Measurements from ENCODE around the gene HS6ST2. TPM values are rescaled to one million over a fixed set of nuclear protein-coding genes. Genes with fewer than 3 reads are reported as not detected.
A peak's percentile ranks its signal among the peaks of the same experiment; 100 is the strongest.

Gene HS6ST2
- total RNA-seq, 1 experiment from 2014 or later = 3.9 TPM

DNA sequence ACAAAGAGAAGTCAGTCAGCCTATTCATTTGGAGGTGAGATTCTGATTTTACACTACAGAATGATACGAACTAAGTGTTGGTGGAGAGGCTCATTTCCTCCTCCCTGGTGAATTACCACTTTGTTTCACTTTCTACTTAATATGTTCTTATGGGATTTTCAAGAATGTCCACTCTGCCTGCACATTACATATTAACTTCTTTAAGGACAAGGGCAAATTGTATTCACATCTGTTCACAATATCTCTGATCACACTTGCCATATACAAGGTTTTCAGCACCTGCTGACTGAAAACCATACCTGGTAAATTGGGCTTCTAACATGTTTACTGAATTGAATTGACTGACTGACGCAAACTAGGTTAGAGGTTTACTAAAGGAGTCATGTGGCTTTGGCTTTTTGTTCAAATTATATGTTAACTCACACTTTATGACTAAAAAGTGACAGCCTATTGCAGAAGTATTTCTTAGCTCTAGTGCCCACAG, 281.2 kb downstream of the HS6ST2 start:
- no peak for DNase-seq (ENCODE audit: low spot score)

DNA sequence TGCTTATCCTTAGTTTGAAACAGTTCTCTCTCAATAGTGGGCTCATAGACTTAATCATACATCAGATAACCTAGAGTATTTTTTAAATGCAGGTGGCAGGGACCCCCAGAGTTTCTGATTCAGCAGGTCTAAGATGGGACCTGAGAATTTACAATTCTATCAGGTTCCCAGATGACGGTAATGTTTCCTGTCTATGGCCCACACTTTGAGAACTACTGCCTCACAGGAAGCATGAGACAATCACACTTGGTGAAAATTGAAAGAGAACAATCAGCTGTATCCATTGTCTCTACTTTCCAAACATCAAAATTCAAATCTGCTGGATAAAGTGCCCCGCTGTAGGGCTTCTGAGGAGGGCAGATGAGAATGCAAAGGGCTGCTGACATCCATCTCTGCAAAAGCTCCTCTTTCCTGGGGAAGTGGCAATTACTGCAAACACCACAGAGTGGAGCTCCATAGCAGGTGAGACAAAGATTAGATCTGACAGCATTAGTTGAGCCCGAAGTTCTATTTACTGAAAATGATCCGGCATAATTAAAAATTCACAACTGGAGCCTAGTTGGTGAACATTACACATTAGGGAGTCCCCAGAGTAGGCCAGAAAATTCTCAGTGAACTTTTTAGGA, 281.8 kb downstream of the HS6ST2 start:
- no peak for DNase-seq (ENCODE audit: low spot score)

DNA sequence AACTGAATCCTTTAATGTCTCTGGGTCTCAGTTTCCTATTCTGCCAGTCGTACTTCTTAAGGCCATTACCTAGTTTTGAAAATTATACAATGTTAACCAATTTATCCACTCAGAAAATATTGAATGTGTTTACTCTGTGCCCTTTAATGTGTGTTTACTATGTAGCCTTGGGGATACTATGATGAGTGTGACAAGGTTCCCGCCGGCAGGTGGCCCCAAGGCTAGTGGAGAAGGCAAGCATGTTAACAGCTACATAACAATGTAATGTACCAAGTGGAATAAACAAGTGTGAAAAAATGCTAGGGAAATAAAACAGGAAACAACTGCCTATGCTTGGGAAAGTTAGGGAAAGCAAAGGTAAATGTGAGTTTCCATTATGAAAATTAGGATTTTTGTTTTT, 282.3 kb downstream of the HS6ST2 start:
- no peak for DNase-seq (ENCODE audit: low spot score)

DNA sequence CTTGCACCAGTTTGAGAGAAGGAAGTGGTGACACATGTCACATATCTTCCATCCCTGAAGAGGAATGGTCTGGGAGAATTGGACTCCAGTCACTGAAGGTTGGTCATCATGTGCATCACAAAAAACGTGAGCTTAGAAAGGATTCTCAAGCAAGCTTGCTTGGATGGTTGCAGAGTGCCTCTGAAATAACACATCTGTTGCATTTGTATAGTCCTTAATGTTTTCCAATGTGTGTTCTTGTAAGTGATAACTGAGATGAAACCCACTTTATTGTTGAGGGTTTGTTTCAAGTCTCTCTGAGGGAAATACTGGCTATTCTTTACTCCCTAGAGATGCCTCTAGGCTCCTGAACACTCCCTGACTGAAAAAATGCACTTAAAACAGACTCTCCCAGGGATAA, 285.1 kb downstream of the HS6ST2 start:
- no peak for DNase-seq (ENCODE audit: low spot score)

DNA sequence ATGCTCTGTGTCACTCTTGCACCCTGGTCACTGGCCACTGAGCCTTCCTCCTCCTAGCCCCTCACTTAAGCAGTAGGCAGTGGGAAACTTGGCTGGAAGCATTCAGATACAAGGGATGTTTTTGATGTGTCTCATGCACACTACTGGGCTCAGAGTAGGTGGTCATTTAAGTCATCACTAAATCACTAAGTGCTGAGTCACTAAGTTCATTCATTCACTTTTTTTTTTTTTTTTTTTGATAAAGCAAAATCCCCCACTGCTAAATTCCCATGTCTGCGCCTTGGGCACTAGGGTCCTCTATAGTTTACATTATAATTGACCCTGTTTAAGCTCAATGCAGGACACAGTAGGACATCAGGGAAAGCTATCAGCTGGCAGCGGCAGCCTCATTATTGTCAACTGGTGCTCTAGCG, 287.2 kb downstream of the HS6ST2 start:
- DNase-seq (ENCODE audit: low spot score) = no peak

DNA sequence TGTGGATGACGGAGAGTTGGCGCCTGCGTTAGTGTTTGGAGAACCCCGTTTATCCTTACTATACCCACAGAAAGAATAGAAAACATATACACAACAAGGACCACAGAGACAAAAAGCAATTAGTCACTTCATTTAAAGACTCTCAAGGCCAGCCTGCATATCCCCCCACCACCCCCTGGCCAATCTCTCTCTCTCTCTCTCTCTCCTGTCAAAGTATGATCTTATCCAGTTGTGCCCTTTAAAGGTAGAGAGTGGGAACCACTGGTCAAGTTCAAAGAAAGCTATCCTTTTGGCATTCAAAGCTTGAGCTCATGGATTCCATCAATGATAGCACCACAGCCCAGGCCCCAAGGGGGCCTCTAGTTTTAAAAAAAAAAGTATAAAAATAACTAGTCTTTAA, 289.3 kb downstream of the HS6ST2 start:
- no peak for DNase-seq (ENCODE audit: low spot score)

DNA sequence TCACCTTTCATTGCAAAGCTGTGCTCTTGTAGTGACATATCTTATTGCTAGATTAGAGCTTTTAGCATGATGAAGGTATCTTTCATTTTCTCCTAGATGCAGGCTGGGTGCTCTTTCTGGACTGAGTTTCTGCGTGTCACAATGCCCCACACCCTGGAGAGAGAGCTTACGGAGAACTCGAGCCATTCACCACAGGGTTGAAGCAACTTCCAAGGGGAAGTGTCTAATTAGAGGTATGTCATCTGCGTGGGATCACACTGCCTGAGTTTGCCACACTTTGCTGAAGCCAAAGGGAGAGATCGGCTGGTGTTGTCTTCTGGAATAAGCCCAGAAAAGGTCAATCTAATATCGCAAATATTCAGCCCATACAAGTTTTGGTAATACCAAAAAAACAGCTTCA, 290.3 kb downstream of the HS6ST2 start:
- DNase-seq (ENCODE audit: low spot score) = no peak

DNA sequence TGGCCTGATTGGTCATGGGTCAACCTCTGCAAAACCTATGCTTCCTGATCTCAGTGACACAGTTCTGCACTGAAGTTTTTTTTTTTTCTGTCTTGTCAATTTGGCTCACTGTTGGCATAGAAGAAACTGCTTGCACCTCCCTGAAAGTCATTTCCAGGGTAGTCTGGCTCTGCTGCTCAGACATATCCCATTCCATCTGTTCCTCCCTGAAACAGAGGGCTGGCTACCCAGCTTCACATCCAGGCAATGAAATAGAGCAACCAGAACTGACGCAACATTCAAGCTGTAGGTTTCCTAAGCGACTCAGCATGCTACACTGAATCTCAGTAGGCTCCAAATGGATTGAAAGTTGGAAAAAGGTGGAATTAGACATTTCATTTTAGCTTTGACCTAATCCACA, 292.8 kb downstream of the HS6ST2 start:
- no peak for DNase-seq (ENCODE audit: low spot score)

DNA sequence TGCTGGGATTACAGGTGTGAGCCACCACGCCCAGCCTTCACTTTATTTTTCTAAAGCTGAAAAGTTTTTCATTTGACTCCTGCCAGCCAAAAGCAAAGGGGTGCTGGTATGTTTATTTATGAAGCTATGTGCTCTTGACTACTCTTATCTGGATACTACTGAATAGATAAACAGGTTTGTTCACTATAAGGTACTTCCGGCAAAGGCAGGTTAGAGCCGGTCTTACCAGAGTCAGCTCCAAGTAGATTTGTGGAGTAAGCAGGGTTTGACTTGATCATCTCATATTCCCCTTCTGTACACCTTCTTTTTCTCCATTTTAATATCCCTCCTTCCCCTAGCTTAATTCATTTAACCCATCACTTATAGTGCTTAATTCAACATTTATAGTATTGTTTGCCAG, 294.2 kb downstream of the HS6ST2 start:
- no peak for DNase-seq (ENCODE audit: low spot score)

DNA sequence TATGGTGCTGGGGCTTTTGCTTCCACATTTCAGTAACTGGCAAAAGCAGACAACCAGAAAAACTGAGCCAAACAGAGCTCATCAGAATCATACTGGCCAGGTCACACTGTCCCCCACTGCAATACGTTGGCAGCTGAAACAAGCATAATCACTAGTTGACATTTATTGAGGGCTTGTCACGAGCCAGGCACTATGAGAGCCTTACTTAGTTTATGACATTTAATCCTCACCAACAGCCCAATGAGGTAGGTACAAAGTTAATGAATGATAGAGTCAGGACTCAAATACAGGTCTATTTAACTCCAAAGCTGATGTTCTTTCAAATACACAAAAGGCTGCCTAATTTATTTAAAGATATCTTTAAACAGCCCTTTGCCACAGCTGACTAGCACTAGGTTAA, 295.6 kb downstream of the HS6ST2 start:
- no peak for DNase-seq (ENCODE audit: low spot score)

DNA sequence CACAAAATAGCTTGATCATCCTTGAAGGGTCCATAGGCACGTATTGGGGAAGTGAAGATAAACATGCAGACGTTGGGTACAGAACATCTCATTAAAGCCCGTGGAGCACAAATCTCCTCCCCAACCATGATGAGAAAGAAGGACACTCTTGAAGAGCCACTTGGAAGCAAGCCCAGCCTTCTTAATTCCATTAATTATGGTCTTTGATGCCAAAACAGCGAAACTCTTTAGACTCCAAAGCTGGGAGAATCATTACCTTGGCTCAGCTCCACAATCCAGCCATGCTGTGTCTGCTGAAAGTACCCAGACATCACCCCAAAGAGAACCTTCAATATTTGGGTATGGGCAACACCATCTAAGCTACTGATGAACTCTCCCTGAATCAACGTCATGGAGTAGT, 300.6 kb downstream of the HS6ST2 start:
- no peak for DNase-seq (ENCODE audit: low spot score)

DNA sequence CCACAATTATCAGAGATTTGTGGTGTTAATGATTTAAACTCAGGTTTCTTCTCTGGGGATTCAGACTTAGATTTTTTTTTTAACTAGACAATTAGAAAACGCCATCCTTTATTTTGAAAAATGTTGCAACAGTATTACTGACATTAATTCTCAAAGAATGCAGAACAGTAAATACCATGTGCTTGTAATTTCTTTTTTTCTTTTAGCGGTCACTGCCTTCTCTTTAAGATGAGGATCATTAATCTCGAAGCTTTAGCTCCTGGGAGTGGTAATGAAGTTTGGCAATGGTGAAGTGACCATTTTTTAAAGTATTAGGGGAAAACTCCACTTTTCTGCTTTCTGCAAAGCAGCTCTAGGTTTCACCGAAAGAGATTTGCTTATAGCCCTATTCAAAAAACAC, 305.6 kb downstream of the HS6ST2 start:
- DNase-seq (ENCODE audit: low spot score) = no peak

DNA sequence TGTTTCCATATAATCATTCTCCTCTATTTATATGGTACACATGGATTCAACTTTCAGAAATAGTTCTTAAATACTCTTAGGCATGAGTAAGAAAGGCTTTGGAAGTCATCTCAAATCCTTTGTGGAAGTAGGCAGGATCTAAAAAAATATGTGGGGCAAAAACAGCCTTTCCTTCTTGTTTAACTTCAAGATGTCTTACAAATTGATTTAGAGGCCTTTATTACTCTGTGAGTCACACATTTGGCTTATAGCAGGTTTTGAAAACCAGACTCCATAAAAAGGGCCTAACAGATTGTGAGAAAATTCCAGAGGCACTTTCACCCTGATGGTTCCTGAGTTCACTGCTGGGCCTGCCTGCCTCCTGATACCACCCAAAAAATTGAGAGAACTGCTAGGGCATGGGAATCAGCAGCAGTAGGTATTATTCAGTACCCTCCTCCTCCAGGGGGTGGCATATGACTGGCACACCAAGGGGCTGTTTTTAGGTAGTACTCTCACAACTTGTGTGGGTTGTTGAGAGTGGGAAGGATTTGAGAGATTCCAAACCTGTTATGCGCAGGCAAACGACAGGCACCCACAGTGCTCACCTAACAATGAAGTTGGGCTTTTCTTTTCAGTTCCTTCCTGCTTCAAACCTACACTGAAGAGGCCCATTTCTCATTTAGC, 306.9 kb downstream of the HS6ST2 start:
- DNase-seq (ENCODE audit: low spot score) = no peak

DNA sequence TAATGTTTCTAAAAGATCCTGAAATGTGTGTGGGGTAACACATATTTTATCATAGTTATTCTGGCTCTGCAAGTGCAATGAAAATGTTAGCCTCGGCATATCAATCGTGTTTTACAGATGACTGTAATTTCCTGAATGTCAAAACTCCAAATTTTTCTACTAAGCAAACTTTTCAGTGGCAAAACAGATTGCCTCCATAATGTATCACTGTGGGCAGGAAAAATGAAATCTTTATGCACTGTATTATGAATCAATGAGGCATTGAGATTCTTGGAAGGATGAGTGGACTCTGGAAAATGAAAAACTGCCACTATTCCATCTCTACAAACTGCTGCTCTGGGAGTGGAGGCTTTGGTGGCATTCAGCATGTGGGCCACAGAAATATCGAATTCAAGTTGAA, 309.5 kb downstream of the HS6ST2 start:
- no peak for DNase-seq (ENCODE audit: low spot score)

DNA sequence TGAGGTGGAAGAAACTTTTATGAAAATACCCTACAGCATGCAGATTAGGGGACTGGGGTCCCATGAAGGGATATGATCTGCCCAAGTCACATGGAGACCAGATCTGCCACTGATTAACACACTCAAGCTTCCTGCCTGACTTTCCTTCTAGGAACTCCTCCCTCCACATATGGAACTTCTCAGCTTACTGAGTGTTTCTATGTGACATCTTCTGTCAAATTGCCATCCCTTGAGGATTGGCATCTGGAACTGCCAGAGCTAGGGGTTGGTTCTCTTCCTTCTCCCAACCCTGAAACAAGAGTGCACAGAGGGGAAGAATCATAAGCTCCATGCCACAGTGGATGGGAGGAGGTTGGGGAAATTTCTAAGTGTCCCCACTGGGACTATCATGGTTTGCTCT, 319.0 kb downstream of the HS6ST2 start:
- no peak for DNase-seq (ENCODE audit: low spot score)

DNA sequence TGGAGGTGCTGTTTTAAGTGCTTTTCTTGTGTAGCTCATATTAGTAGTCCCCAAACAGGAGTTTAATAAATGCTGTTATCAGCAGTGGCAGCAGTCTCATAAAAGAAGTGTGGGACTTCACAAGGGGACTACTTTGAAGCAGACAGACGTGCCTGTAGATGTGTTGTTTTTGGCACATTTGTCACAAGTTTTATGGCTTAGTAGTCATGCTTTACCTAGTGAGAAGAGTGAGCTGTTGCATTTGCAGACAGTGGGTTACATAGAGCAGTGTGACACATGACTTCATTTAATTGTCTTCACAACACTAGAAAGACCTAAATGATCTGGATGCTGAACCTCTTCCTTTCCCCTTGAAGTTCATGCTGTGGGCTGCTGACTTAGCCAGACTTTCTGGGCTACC, 320.1 kb downstream of the HS6ST2 start:
- no peak for DNase-seq (ENCODE audit: low spot score)

DNA sequence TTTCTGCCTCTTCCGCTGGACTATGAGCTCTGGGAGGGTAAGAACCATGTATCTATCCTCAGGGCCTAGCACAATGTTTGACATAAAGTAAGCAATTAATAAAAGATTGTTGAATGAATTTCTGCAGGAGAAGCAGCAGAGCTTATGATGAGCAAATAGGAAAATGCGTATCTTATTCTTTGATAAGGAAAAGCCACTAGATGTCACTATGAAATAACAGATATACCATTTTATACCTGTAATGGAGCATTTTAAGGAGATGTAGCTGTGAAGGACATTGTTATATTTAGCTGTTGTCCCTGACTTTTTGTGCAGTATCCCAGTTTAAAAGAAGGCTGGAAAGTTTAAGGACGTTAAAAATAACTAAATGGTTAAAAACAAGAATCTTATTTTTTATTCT, 322.3 kb downstream of the HS6ST2 start:
- peak; percentile 6 for DNase-seq (ENCODE audit: low spot score)

DNA sequence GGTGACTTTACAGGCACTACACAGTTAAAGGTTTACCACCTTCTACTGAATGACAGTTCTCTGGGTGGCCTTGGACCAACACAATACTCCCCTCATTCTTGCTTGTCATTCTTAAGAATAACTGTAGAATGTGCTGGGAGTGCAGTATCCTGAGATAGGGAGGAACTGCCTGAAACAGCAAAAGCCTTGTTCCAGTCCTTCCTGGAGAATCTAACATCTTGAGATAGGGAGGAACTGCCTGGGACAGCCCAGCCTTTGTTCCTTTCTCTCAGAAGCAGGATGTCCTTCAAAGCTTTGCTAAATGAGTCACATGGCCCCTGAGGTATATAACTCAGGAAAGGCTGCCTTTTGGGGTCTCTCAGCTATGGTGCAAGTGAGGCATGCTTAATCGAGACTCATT, 323.9 kb downstream of the HS6ST2 start:
- DNase-seq (ENCODE audit: low spot score) = no peak

DNA sequence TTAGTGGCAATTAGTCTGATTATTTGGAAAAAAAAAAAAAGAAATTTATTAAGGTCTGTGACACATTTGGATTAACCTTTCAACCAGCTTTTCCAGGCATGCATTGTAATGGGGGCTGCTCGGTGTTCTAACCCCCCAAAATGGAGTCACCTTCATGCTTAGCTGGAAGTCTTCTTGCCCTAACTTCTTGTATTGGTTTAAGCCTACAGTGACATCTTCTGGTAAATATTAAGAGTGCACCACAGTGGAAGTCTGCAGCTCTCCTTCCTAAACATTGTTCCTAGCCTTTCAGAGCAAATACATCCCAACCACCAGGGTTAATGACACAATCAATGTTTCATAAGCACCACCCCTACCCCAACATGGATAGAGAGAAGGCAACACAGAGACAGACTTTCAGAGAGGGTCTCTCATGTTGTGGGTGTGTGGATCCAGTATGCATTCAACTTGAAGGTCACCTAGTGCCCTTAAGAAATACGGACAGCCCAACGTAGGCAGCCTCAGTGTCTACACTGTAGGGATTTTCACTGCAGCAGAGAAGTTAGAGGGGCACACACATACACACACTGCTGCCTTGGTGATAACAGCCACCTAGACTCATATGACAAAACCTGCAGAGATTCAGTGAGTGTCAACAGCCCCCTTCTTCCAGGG, 326.7 kb downstream of the HS6ST2 start:
- peak; percentile 39 for DNase-seq (ENCODE audit: low spot score)

DNA sequence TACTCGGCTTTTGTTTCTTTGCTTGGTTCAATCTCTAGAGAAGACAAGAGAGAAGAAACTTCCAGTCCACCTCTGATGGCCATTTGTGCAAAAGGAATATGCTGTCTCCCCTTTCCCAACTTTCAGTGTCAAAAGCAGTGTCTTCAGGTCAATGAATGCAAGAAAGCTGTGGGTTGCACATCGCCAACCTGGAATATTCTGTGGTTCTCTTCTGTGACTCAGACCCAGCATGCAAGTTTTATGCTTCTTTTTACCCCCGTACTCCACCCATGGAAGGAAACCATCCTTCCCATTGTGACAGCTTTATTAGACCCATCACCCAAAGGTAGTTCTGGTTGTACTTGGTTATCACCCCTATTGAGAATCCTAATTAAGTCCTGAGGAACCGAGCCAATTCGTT, 334.0 kb downstream of the HS6ST2 start:
- DNase-seq (ENCODE audit: low spot score) = no peak

DNA sequence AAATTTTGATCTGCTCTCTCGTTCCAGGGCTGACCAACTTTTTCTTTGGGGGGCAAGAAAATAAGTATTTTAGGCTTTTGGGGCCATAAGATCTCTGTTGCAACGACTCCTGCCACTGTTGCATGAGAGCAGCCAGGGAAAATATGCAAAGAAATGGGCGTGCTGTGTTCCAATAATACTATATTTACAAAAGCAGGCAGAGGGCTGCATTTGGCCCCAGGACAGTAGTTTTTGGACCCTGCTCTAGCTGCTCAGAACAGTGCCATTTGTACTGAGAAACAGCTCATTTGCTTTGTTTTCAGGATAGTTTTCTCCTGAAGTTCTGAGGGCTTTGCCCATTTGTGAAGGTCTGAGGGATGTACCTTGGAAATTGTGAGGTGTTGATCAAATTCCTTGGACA, 334.5 kb downstream of the HS6ST2 start:
- DNase-seq (ENCODE audit: low spot score) = no peak

DNA sequence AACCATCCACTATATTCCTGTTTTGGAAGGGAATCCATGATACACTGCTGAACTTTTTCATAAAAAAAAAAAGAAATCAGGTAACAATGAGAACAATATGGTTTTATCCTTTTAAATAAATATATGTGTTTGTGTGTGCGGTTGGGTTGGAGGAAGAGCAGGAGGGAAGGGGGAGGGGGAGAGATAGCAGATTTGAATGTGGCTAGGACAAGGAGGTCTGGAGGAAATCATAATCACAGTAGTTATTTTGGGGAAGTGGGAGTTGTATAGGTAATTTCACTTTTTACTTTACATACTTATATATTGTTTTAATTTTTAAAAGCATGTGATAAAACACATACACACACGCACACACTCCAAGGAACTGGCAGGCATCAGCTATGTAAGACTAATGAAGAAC, 335.1 kb downstream of the HS6ST2 start:
- no peak for DNase-seq (ENCODE audit: low spot score)

DNA sequence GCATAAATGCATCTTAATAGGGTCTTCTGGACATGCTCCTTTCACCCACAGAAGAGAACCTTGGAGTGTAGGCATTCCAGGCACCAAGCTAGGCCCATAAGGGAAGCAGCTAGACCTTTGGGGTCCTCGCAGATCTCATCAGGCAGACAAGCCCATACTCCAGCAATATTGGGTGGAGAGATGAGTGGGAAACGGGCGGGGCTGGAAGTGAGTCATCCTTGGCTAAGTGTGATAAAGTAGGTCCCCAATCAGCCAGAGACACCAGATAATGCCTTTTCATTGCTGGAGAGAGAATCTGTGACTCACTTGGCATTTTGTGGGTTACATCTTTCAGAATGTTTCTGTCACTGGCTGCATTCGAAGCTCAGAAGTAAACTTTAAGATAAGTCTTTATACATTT, 336.3 kb downstream of the HS6ST2 start:
- DNase-seq (ENCODE audit: low spot score) = peak; percentile 16

Data from H4 (cell line).